Ishikawa (cell line): ENCODE measurements around the gene RAG2.

Experiments used
- CEBPB ChIP-seq: IDR thresholded peaks from 2 replicates; pipeline ENCODE4 v1.6.1; 2012
- CREB1 ChIP-seq: IDR thresholded peaks from 2 replicates; pipeline ENCODE4 v1.6.1; 2012; ENCODE audit warnings: low read depth
- EGR1 ChIP-seq: IDR thresholded peaks from 2 replicates; pipeline ENCODE4 v1.6.1; 2012
- EP300 ChIP-seq: IDR thresholded peaks from 2 replicates; pipeline ENCODE4 v1.6.1; 2012; ENCODE audit warnings: borderline replicate concordance
- FOXM1 ChIP-seq: IDR thresholded peaks from 2 replicates; pipeline ENCODE4 v1.6.1; 2012; ENCODE audit warnings: low read depth, borderline replicate concordance
- MAX ChIP-seq: IDR thresholded peaks from 2 replicates; pipeline ENCODE4 v1.6.1; 2012
- NFIC ChIP-seq: IDR thresholded peaks from 2 replicates; pipeline ENCODE4 v1.6.1; 2012
- RAD21 ChIP-seq: IDR thresholded peaks from 2 replicates; pipeline ENCODE4 v1.6.1; 2012; ENCODE audit warnings: low read depth
- REST ChIP-seq: IDR thresholded peaks from 2 replicates; pipeline ENCODE4 v1.6.1; 2012; ENCODE audit warnings: low read depth, mild to moderate bottlenecking
- TAF1 ChIP-seq: IDR thresholded peaks from 2 replicates; pipeline ENCODE4 v1.6.1; 2012; ENCODE audit warnings: low read depth, mild to moderate bottlenecking
- TCF12 ChIP-seq: IDR thresholded peaks from 2 replicates; pipeline ENCODE4 v1.6.1; 2012; ENCODE audit warnings: low read depth
- TEAD4 ChIP-seq: IDR thresholded peaks from 2 replicates; pipeline ENCODE4 v1.6.1; 2012
- USF1 ChIP-seq: IDR thresholded peaks from 2 replicates; pipeline ENCODE4 v1.6.1; 2012
- YY1 ChIP-seq: IDR thresholded peaks from 2 replicates; pipeline ENCODE4 v1.6.1; 2012; ENCODE audit warnings: low read depth
- ZBTB7A ChIP-seq: IDR thresholded peaks from 2 replicates; pipeline ENCODE4 v1.6.1; 2012; ENCODE audit warnings: low read depth

RAG2 gene

GRCh38 chr11:36588099-36588498 is 9.9 kb downstream of the RAG2 start:
- TF ChIP-seq ZBTB7A (no peak), REST (no peak), FOXM1 (no peak), YY1 (no peak), USF1 (no peak), EGR1 (no peak), MAX (no peak), TEAD4 (no peak), TAF1 (no peak)

GRCh38 chr11:36586543-36586942 is 11.5 kb downstream of the RAG2 start:
- peak; percentile 87 for TF ChIP-seq USF1
- TF ChIP-seq REST: no peak

GRCh38 chr11:36583667-36584066 is 14.4 kb downstream of the RAG2 start:
- TF ChIP-seq RAD21 (no peak), USF1 (no peak), YY1 (no peak), CREB1 (no peak), TCF12 (no peak), TEAD4 (no peak), MAX (no peak), NFIC (no peak), ZBTB7A (no peak), EGR1 (no peak)

- no peak for TF ChIP-seq EP300
- TF ChIP-seq USF1: no peak
- no peak for TF ChIP-seq CREB1
- no peak for TF ChIP-seq NFIC
- TF ChIP-seq CEBPB: no peak
- TF ChIP-seq TAF1: no peak
- TF ChIP-seq YY1: no peak
- no peak for TF ChIP-seq EGR1
- no peak for TF ChIP-seq REST
- TF ChIP-seq TEAD4: no peak
- TF ChIP-seq RAD21: no peak
- no peak for TF ChIP-seq ZBTB7A
- TF ChIP-seq FOXM1: no peak
- no peak for TF ChIP-seq TCF12
- TF ChIP-seq MAX: no peak
Measured at GRCh38 chr11:36581536-36581935, 16.5 kb downstream of the RAG2 start.
